Globus pallidus (tissue), 1 donor: ENCODE measurements around the gene TNS1.

Experiments
- DNase-seq: peaks from one replicate; pipeline ENCODE4 v3.0.0-alpha.2; 2015; ENCODE audit warnings: low spot score

TNS1 gene

GRCh38 chr2:217956586-217957457 lies 46.0 kb downstream of the TNS1 start:
- no peak for DNase-seq

DNA sequence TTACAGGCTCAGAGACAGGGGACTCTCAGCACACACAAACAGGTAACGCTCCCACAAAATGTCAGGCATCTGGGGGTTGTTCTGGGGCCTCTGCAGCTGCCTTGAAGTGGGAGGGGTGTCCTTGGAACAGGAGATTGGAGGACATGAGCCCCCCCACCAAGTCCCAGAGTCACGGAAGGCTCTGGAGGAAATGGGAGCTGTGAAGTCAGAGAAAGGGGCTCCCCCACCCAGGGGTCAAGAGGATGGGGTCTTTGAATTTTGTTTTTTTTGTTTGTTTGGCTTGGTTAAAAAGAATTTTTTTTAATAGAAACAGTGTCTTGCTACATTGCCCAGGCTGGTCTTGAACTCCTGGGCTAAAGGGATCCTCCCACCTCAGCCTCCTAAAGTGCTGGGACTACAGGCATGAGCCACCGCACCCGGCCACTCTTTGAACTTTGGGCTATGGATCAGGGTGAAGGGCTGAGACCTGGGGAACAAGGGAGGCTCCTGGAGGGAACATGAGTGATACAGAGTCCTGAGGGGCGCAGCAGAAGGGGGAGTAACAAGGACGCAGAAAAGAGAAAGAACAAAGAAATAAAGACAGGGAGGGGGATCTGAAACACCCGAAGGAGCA lies 46.8 kb downstream of the TNS1 start:
- no peak for DNase-seq

DNA sequence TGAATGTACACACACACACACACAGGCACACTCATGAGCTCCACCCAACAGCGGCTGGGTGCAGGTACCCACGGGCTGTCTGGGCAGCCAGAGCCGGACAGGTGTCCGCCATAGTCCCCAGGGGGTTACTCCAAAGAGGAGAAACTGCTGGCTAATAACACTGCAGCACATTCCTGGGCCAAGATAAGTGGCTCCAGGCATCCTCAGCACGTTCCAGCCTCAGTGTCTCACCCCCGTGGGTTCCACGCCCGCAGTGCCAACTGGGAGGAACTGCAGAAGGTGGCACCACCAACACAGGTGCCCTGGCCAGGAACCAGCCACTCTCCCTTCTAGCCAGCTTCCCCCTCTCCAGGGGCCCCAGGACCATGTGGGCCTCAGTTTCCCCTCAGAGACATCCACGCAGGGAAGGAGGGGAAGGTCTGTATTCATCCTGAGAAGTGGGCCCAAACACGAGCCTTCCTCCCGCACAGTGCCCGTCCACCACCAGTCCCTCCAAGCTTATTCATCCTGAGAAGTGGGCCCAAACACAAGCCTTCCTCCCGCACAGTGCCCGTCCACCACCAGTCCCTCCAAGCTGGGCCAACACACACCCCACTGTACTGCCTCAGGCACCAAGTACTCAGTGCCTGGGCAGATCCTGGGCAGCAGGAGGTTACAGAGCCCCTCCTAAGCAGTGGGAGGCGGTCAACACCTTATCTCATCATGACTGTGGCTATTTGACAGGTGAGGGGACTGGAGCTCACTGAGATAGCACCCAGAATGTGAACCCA lies 47.6 kb downstream of the TNS1 start:
- DNase-seq: no peak

GRCh38 chr2:217954469-217954868 lies 48.3 kb downstream of the TNS1 start:
- no peak for DNase-seq

DNA sequence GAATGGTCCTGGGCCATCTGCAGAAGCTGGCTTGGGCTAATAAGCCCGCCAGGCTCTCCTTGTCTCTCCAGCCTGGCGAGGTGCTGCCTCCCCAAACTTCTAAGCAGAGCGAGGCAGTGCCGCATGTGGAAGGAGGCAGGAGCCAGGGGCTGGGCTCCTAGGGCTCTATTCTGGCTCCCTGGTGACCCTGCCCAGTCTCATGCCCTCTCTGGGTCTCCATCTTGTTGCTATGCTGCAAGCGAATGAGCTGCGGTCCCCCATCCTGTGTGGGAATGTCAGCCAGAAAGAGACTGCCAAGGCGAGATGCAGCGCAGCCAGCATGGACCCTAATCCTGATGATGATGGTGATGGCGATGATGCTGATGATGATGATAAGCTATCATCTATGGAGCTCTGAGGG lies 48.7 kb downstream of the TNS1 start:
- DNase-seq: no peak

DNA sequence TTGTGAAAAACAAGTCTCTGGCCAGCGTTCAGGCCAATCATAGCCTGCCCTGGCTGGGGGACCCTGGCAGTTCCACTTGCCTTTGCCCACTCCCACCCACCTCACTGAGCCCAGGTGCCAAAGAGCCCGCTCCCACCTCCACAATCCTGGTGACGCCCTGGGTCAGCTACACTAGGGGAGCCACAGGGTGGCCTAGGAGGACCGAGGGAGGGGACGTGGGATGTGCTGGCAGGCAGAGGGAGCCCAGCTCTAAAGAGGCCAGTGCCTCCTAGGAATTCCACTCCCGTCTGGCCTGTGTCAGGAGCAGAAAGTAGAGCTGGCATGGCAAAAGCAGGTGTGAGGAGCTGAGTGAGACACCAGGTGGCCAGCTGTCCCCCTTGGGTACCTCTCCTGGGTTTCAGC lies 49.3 kb downstream of the TNS1 start:
- DNase-seq: no peak

GRCh38 chr2:217953011-217953481 lies 49.7 kb downstream of the TNS1 start:
- no peak for DNase-seq

DNA sequence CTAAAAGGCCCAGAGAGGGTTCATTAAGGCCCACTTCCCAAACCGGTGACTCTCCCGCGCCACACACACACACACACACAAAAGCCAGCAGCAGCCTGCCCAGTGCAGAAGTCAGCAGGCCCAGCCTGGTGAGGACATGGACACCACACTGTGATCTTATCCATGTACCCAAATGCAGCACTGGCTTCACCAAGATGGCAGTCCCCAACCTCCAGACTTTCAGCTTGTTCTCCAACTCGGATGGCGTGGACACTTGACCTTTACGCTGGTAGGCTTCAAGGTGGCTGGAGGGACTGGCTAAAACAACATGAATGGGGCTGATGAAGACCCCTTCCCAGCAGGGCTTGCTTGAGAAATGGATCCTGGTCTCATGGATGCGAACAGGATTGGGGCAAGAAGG lies 50.4 kb downstream of the TNS1 start:
- DNase-seq: no peak

DNA sequence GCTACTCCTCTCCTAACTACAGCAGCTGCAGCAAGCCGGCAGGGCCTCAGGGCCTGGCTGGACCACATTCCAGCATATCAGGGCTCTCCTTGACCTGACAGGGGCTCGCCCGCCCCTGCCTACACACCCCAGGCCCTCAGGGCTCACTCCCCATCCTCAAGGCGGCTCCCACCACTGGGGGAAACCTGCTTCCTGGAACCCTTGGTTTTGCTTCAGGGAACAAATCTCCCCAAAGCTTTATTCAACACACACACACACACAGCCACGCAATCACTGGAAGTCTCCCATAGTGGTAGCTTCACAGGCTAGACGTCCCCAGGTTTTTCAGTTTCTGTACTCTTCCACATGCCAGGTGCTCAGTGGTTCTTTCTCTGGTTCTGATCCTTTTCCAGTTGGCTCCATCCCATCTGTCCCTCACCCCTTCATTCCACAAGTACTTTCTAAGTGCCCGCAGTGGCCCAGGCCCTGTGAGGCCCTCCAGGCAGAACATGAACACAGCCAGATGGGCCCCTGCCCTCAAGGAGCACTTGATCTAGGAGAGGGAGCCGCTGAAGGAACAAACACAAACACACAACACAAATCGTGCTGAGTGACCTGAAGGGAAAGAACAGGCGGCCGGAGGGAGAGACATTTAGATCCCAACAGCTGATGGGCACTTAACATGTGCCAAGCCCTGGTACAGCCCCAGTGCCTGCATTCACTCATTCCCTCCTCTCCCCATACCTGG lies 51.1 kb downstream of the TNS1 start:
- DNase-seq: no peak

DNA sequence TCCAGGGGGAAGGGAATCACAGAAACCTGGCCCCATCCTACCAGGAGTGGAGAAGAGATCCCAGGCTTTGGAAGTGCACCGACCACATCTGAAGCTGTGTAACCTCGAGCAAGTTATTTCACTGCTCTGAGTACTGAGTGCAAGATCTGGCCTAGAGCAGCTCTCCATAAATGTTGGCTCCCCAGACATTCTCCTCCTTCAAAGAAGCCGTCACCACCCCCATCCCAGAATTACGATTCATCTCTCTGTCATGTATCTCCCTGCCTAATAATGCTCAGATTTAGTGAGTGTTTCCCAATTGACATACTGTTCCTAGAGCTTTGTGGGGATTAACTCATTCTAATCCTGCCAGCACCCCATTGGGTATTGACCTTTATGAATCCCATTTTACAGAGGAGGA lies 51.7 kb downstream of the TNS1 start:
- no peak for DNase-seq

DNA sequence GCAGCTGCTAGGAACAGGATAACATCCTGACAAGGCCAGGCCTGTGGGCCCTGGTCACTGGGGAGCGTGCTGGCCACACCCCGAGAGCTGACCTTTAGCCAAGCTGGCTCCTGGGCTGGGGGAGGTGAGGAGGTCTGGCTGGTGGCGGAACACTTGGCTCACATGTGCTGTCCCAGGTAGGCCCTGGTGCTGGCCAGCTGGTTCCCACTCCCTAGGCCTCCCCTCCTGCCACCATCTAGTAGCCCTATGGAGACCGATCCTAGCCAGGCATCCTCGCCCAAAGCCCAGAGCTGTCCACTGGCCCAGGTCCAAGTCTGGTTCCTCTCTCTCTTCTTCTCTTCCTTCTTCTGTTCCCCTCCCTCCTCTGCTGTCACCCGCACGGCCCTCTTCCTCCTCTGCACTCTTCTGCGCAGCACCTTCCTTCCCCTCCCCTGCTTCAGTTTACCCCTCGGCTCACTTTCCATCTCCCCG lies 52.4 kb downstream of the TNS1 start:
- no peak for DNase-seq

DNA sequence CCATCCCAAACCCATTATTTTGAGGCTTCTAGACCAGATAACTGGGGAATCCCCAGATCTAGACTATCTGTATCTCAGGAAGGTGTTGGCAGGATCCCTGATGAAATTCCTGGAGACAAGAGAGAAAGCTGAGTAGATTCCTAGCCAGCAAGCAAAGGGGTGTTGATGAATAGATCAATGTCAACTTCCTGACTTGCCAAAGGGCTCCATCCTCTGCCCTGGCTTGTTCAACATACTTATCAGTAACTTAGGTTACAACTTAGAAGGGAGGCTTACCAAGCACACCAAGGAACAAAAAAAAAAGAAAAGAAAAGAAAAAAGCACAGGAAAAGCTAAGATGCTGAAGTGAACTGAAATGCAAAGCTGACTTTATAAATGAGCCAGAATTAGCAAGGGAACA lies 53.3 kb downstream of the TNS1 start:
- no peak for DNase-seq

DNA sequence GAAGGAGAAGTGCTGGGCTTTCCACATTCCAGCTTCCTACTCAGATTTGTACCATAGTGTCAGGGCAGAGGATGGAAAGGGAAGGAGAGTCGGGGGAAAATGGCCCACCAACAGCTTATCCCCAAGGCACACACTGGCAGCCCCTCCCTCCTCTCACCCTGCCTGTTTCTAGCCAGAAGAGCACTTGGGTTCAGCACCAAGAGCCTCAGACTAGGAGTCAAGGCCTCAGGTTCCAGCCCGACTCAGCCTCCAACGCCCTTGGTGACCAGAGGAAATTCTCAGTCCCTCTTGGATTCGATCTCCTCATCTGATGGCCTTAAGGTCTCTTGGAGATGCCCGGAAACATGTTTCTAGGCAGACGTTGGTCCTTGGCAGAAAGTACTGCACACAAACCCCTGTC lies 53.9 kb downstream of the TNS1 start:
- DNase-seq: no peak

DNA sequence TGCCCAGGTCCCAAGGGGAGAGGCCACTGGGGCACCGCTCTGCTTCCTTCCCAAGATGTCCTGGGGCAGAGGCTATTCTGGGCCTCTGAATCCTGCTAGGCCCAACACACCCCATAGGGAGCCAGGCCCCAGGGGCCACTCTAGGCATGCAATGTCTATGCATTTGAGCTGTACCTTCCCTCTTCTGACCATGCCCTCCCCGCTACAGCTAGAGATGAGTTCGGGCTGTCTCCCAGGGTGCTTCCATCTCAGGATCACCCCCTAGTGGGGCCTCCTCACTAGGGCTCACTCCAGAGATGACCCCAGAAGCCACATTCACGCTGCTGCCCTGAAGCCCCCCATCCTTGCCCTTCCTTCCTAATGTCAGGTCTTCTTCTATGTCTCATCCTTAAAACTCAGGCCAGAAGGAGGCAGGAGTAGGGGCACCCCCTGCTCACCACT lies 54.4 kb downstream of the TNS1 start:
- DNase-seq: no peak

DNA sequence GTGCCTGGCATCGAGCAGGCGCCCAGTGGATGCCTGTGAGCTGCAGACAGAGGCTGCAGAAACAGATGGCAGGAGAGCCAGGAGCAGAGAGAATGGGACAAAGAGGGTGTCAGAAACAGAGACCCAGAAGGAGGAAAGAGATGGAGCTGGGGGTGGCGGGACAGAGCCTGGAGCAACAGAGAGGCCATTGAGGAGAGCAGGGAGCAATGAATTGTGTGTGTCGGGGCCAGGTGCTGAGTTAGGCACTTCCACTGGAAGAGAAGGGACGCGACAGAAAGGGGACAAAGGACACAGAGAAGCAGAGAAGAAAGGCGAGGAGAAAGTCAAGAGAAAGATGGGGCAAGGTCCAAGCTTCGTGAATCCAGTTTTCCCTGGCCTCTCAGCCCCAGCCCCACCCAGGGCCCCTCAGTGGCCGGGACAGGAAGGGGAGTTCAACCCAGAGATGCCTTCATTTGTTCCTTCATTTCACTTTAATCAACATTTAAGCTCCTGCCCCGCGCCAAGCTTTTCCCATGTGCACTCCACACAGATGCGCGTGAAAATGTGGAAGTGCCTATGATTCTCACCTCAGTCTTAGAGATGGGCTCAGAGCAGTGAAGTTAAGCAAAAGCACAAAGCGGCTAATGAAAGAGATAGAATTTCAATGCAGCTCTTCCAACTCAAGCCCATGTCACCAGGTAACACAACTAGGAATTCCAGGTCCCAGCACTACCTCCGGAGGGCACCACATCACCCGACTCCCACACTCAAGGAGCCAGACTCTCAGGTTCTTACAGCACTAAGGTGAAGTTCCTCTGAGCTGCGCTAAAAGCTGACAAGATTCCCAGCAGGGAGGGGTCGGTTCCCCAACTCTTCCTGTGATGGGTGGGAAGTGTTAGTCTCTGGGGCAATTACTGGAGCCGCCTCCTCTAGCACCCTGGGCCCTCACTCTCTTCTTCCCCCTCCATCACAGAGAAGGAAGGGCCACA lies 55.1 kb downstream of the TNS1 start:
- DNase-seq: peak; percentile 83

GRCh38 chr2:217946051-217946450 lies 56.7 kb downstream of the TNS1 start:
- no peak for DNase-seq

DNA sequence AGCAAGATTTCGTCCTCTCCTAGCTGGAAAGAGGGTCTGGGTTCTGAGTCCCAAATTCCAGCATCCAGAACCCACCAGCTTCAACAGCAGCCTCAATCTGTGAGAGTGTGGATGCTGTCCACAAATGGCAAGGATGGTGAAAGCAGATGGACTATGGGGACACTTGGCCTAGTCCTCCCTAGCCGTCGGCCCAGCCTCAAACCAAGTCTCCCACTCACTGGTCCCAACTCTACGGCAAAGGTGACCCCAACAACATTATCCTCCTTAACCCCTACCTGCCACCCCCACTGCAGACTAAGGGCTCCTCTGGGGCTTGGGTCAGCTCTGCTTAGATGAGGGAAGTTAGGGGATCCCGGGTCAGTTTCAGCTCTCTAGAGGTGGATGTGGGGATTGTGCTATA lies 57.3 kb downstream of the TNS1 start:
- DNase-seq: no peak

DNA sequence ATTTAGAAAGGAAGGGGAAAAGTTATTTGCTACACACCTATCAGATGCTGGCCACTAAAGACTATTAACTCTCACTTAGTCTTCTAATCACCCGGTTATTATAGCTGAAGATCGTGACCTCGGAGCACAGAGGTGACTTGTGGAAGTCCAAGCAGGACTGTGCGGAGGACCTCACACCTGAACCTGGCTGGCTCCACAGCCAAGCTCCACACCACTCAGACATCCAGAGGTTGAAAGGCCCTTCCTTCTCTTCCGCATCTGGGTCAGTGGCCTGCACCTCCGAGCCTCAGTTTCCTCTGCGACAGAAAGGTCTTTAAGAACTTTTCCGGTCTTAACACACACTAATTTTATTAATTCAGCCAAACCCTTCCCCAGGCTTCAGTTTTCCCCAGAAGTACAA lies 57.9 kb downstream of the TNS1 start:
- no peak for DNase-seq

DNA sequence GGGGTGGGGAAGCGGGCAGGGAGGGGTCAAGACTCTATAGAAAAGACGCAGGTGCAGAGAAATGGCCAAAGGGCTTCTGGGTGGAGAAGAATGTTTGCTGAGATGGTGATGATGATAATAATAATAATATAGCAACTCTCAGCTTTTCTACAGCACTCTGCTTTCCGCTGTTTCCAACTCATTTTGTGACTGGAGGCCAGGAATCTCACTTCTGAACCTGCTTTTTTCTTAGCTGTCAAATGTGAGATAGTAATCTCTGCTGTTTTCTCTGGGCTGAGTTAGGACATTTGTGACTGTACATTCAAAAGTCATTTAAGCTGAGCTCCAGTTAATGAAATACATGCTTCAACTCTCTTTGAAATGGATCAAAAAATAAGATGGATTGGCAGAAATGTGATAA lies 58.4 kb downstream of the TNS1 start:
- no peak for DNase-seq

GRCh38 chr2:217943446-217944321 lies 59.1 kb downstream of the TNS1 start:
- peak; percentile 92 for DNase-seq
